Measurements from ENCODE around the gene SNX22.

SNX22 gene

GRCh38 chr15:64187396-64188191 lies 36.1 kb downstream of the SNX22 start:
- DNase-seq = no peak
- intact Hi-C loops (cut with DNase I) = no loop called here

GRCh38 chr15:64191971-64192830 lies 40.7 kb downstream of the SNX22 start:
- DNase-seq = peak in 1 of 10 donors; percentile 41
- intact Hi-C loops (cut with DNase I) = no loop called here

GRCh38 chr15:64193971-64194370 lies 42.4 kb downstream of the SNX22 start:
- DNase-seq = no peak
- intact Hi-C loops (cut with DNase I) = no loop called here

GRCh38 chr15:64197425-64197824 lies 45.9 kb downstream of the SNX22 start:
- intact Hi-C loops (cut with DNase I) = no loop called here
- no peak for DNase-seq

GRCh38 chr15:64205202-64205601 lies 53.7 kb downstream of the SNX22 start:
- intact Hi-C loops (cut with DNase I) = no loop called here
- DNase-seq = no peak
